Left lung (tissue), 10 donors: ENCODE data around the gene PTPRN2. TPM values are rescaled to one million over a fixed set of nuclear protein-coding genes. Genes with fewer than 3 reads are reported as not detected.
A peak's percentile ranks its signal among the peaks of the same experiment; 100 is the strongest.

Source experiments
- ATAC-seq: fragments of 200-7000 bp; cut with Tn5 transposase; one replicate; pipeline ENCODE4 v1.9.1; 2020; ENCODE audit warnings: moderate library complexity
- DNase-seq, 4 donors: peaks; one replicate each; pipeline ENCODE4 v3.0.0-alpha.2; 2013 to 2020
- H3K27ac ChIP-seq, 2 donors: fragments of 200-600 bp; sonication (generic) in 1 of 2; one replicate each; pipeline versions ENCODE4 v1.5.0 to v1.8.0; 2020 to 2021
- H3K27me3 ChIP-seq, 2 donors: fragments of 200-600 bp; sonication (generic) in 1 of 2; one replicate each; pipeline versions ENCODE4 v1.5.0 to v1.8.0; 2020 to 2021
- H3K36me3 ChIP-seq, 2 donors: fragments of 200-600 bp; sonication (generic) in 1 of 2; one replicate each; pipeline versions ENCODE4 v1.5.0 to v1.8.0; 2020 to 2021
- H3K4me1 ChIP-seq, 2 donors: fragments of 200-600 bp; one replicate each; pipeline ENCODE4 v1.8.0; 2021
- H3K4me3 ChIP-seq, 2 donors: fragments of 200-600 bp; sonication (generic) in 1 of 2; one replicate each; pipeline versions ENCODE4 v1.5.0 to v1.8.0; 2020 to 2021; ENCODE audit warnings: mild to moderate bottlenecking in 1 of 2
- H3K9me3 ChIP-seq, 2 donors: fragments of 200-600 bp; sonication (generic) in 1 of 2; one replicate each; pipeline versions ENCODE4 v1.5.0 to v1.8.0; 2020 to 2021
- intact Hi-C, 2 donors: fragments of 100-400 bp; cut with DNase I; formaldehyde crosslinking; loops; one replicate each; pipeline versions ENCODE4 v1.11.2 to v1.14.2; 2022
- polyA plus RNA-seq, 6 donors: library from polyadenylated mRNA; unstranded; fragments of 120-200 nt; gene quantifications; one replicate each; pipeline ENCODE4 v1.2.1, GENCODE V29; 2013; ENCODE audit not compliant: insufficient read length in 6 of 6
- total RNA-seq, 2 donors: library from RNA; stranded (reverse); fragmentation: NEBNext Ultra II Directional; extraction: Animal tissue kit (Norgen Biotek cat#: 25700); gene quantifications; one replicate each; pipeline ENCODE4 v1.2.1, GENCODE V29; 2021
- TF ChIP-seq, protein P1 (sequence below), 2 donors: fragments of 200-600 bp; sonication (generic) in 1 of 2; IDR thresholded peaks; one replicate each; pipeline versions ENCODE4 v1.5.0 to v1.8.0; 2021; ENCODE audit warnings: antibody characterized with exemption in 2 of 2
- donor health status: DM: no; HTN: yes; CAD: no.
- donor health status: DM: no; HTN: no; CAD: no.

PTPRN2 gene
- total and polyA plus RNA-seq, 8 donors: 4.0 to 7.8 (median 6.8) TPM

DNA sequence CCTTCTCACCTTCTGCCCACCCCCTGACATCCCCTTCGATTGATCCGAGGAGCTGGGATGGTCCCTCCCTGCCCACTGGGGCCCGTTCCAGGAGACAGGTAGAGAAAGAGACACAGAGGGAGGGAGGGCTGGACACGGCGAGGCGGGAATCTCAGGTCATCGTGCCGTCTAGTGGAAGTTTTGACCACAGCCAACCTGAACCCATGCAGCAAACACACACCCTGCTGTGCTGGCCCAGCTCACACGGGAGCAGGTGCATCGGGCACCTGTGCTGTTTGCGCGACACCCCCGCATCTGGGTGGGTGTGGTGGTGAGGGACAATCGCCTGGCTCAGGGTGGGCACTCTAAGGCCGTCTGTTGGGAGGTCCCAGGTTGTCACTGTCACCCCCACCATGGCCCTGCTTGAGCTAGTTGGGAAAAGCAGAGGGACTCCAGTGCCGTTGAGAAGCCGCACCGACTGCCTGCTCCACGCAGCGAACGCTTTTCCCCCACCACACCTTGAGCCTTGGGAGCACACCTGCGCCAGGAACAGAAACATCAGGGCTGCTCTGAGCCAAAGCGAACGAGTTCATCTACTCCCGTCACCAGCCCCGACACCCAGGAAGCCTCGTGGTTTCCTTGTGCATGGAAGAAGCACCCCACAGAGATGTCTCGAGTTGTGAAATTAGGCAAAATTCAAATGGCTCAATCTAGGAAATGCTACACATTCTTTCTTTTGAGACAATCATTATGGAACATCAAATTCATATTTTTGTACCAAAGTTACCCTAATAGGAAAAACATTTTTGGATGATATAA is 965.0 kb downstream of the PTPRN2 start:
- Histone ChIP-seq H3K4me1 (no peaks in the 10 kb centered on the region), H3K9me3 (no peaks in the 10 kb centered on the region), H3K27me3 (peaks cover 0 to 9% of the 10 kb centered on the region in 2 donors), H3K4me3 (no peak overlapping the region), H3K27ac (no peak overlapping the region), H3K36me3 (no peaks in the 10 kb centered on the region)
- ATAC-seq (no peak), DNase-seq (peak in 1 of 4 donors; percentile 63)
- TF ChIP-seq, protein P1, sequence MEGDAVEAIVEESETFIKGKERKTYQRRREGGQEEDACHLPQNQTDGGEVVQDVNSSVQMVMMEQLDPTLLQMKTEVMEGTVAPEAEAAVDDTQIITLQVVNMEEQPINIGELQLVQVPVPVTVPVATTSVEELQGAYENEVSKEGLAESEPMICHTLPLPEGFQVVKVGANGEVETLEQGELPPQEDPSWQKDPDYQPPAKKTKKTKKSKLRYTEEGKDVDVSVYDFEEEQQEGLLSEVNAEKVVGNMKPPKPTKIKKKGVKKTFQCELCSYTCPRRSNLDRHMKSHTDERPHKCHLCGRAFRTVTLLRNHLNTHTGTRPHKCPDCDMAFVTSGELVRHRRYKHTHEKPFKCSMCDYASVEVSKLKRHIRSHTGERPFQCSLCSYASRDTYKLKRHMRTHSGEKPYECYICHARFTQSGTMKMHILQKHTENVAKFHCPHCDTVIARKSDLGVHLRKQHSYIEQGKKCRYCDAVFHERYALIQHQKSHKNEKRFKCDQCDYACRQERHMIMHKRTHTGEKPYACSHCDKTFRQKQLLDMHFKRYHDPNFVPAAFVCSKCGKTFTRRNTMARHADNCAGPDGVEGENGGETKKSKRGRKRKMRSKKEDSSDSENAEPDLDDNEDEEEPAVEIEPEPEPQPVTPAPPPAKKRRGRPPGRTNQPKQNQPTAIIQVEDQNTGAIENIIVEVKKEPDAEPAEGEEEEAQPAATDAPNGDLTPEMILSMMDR (IDR thresholded peaks at IDR 0.05): no peak
- intact Hi-C loops: no loop called here

DNA sequence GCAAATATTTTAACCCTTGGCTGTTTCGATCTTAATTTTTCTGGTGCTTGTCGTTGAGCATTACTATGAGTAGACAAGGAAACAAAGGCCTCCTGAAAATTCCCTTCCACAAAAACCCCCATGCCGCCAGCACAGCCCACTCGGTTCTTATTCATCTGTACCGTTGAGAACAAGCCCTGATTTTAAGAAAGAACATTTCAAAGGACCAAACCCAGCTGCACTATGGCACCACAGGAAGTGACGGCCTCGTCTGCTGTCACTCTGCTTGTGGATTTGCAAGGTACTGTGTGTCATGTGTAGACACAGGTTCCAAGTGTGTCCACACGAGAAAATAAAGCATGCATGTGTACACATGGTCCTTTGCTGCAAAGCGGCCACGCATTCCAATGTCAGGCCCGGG is 965.6 kb downstream of the PTPRN2 start:
- Histone ChIP-seq H3K27me3 (peaks cover 0 to 9% of the 10 kb centered on the region in 2 donors), H3K36me3 (no peaks in the 10 kb centered on the region), H3K4me3 (no peak overlapping the region), H3K9me3 (no peaks in the 10 kb centered on the region), H3K4me1 (no peaks in the 10 kb centered on the region), H3K27ac (no peak overlapping the region)
- TF ChIP-seq, protein P1 (IDR thresholded peaks at IDR 0.05): no peak
- ATAC-seq (no peak), DNase-seq (no peak)
- intact Hi-C loops: no loop called here

DNA sequence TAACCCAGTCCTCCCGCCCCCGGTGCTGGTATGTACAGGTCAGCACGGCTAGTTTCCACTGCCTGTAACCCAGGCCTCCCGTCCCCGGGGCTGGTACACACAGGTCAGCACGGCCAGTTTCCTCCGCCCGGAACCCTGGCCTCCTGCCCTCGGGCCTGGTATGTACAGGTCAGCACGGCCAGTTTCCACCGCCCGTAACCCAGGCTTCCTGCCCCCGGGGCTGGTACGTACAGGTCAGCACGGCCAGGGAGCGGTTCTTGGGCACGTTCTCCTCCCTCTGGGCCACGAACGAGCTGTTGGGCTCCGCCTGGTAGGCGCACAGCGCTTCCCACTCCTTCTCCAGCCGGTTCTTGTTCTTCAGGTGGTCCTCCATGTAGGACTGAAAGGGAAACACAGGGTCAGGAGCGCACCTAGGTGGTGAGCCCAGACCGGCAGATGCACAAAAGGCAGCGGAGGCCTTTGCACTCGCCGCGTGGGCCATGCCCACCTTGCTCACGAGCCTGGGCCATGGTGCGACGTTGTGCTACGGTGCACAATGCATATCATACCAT is 966.4 kb downstream of the PTPRN2 start:
- Histone ChIP-seq H3K27ac (no peak overlapping the region), H3K9me3 (no peaks in the 10 kb centered on the region), H3K4me3 (no peak overlapping the region), H3K36me3 (no peaks in the 10 kb centered on the region), H3K4me1 (no peaks in the 10 kb centered on the region), H3K27me3 (peaks cover 0 to 9% of the 10 kb centered on the region in 2 donors)
- TF ChIP-seq, protein P1 (IDR thresholded peaks at IDR 0.05): no peak
- ATAC-seq (no peak), DNase-seq (peak in 1 of 4 donors; percentile 71)
- intact Hi-C loops: no loop called here

DNA sequence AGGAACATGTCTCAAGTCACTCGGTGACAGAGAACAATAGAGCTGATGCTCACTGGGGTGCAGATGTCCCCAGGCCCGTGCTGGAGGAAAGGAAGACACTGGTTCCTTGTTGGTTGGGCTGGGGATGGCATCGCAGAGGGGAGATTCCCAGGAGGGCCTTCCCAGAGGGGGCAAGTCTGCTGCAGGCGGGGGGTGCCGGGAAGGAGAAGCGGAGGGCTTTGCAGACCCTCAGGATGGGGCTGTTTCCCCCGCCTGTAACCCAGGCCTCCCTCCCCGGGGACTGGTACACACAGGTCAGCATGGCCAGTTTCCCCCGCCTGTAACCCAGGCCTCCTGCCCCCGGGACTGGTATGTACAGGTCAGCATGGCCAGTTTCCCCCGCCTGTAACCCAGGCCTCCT is 967.0 kb downstream of the PTPRN2 start:
- H3K27me3 ChIP-seq: peaks cover 0 to 9% of the 10 kb centered on the region in 2 donors
- H3K36me3 ChIP-seq: no peaks in the 10 kb centered on the region
- H3K4me1 ChIP-seq: no peaks in the 10 kb centered on the region
- no peak overlapping the region for H3K4me3 ChIP-seq
- H3K9me3 ChIP-seq: no peaks in the 10 kb centered on the region
- no peak overlapping the region for H3K27ac ChIP-seq
- TF ChIP-seq, protein P1 (IDR thresholded peaks at IDR 0.05): no peak
- no peak for ATAC-seq
- no peak for DNase-seq
- intact Hi-C loops: no loop called here

DNA sequence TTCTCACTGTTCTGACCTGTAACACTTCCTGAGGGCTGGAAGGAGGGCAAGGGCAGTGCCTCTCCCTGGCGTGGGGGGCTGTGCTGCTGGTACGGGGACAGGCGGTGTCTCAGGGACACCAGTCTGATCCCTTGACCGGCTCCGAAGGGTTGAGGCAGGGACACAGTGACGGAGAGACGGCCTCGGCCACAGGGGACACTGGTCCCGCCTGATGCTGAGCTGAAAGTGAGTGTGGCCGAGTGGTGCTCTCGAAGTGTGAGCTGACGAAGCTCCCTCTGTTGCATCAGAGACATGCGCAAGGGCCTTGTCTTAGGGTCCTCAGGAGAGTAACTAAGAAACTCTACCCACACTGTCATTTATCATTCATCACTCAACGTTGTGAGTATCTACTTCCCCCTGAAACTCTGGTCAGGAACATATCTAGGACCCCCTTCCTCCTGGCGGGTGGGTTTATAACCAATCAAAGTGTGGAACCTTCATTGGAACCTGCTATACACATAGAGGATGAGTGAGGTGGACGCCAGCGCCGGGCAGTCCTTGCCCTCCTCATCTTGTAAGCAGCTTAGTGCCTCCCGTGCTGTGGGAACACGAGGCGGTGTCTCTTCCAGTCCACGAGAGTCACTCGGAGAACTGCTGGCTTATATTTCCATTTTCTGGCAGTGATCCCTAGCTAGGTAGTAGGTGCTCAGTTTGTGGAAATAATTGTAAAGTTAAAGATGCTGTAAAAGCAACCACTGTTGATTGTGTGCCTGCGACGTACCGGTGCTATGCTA is 967.7 kb downstream of the PTPRN2 start:
- Histone ChIP-seq H3K4me1 (no peaks in the 10 kb centered on the region), H3K9me3 (no peaks in the 10 kb centered on the region), H3K27ac (no peak overlapping the region), H3K4me3 (no peak overlapping the region), H3K36me3 (no peaks in the 10 kb centered on the region), H3K27me3 (peaks cover 0 to 11% of the 10 kb centered on the region in 2 donors)
- no peak for ATAC-seq
- TF ChIP-seq, protein P1 (IDR thresholded peaks at IDR 0.05): no peak
- intact Hi-C loops: no loop called here
- no peak for DNase-seq
